SK-N-SH (cell line): ENCODE results near the gene HPCA. TPM values are rescaled to one million over a fixed set of nuclear protein-coding genes. Genes with fewer than 3 reads are reported as not detected.
A peak's percentile ranks its signal among the peaks of the same experiment; 100 is the strongest.

Source experiments
- CTCF ChIA-PET: fragments of 300-600, 350-600 bp; formaldehyde crosslinking; extraction: SDS; loops from one replicate; lab custom pipeline; 2021; lab: Yijun Ruan, JAX
- POLR2A ChIA-PET: fragments of 350-600 bp; sonication (Branson Sonifier 250); formaldehyde crosslinking; extraction: SDS; loops from one replicate; lab custom pipeline; 2020; ENCODE audit warnings: antibody characterized with exemption, inconsistent platforms; lab: Yijun Ruan, JAX
- DNase-seq: peaks from one replicate; pipeline ENCODE4 v3.0.0; 2012
- H2AFZ ChIP-seq: fragments of 200-600 bp; sonication (generic); 2 replicates; pipeline ENCODE4 v1.8.1; 2016; ENCODE audit warnings: antibody characterized with exemption, mild to moderate bottlenecking, low read depth
- H3F3A ChIP-seq: fragments of 200-600 bp; sonication (generic); replicated peaks from 2 replicates; pipeline ENCODE3; 2016; ENCODE audit warnings: antibody characterized with exemption, mild to moderate bottlenecking; ENCODE audit not compliant: insufficient read depth
- H3K27ac ChIP-seq, 2 experiments: fragments of 200-500 bp in 1 of 2; fragments of 200-600 bp in 1 of 2; sonication (Bioruptor generic) in 1 of 2; sonication (generic), shearing (Covaris generic) in 1 of 2; 2 replicates each; pipeline versions ENCODE4 v1.5.1 to v1.6.1; 2014 to 2016; ENCODE audit warnings: low read depth in 2 of 2, inconsistent platforms in 1 of 2, low read length in 1 of 2, mild to moderate bottlenecking in 1 of 2, mixed read lengths in 1 of 2
- H3K27me3 ChIP-seq: fragments of 200-600 bp; sonication (generic), shearing (Covaris generic); 2 replicates; pipeline ENCODE4 v1.6.1; 2016; ENCODE audit warnings: mixed run types; ENCODE audit not compliant: insufficient read depth
- H3K36me3 ChIP-seq, 2 experiments: fragments of 200-500 bp in 1 of 2; fragments of 200-600 bp in 1 of 2; sonication (Bioruptor generic) in 1 of 2; sonication (generic) in 1 of 2; replicated peaks in 1 of 2; 2 replicates each; pipeline versions ENCODE3 to v1.5.1; 2014 to 2016; ENCODE audit warnings: low read length in 1 of 2, mild to moderate bottlenecking in 1 of 2; ENCODE audit not compliant: insufficient read depth in 2 of 2, control insufficient read depth in 1 of 2
- H3K4me1 ChIP-seq, 2 experiments: fragments of 200-500 bp in 1 of 2; fragments of 200-600 bp in 1 of 2; sonication (Bioruptor generic) in 1 of 2; sonication (generic), shearing (Covaris generic) in 1 of 2; 2 replicates each; pipeline versions ENCODE4 v1.5.1 to v1.6.1; 2014 to 2016; ENCODE audit warnings: low read depth in 1 of 2, low read length in 1 of 2, mixed run types in 1 of 2; ENCODE audit not compliant: insufficient read depth in 2 of 2, control insufficient read depth in 1 of 2
- H3K4me2 ChIP-seq: fragments of 200-600 bp; sonication (generic), shearing (Covaris generic); 2 replicates; pipeline ENCODE4 v1.6.1; 2017; ENCODE audit warnings: mixed run types
- H3K4me3 ChIP-seq, 2 experiments: fragments of 200-500 bp in 1 of 2; fragments of 200-600 bp in 1 of 2; sonication (Bioruptor generic) in 1 of 2; sonication (generic), shearing (Covaris generic) in 1 of 2; 2 replicates each; pipeline versions ENCODE4 v1.5.1 to v1.8.1; 2014 to 2016; ENCODE audit warnings: low read depth in 2 of 2, inconsistent platforms in 1 of 2, low read length in 1 of 2, mild to moderate bottlenecking in 1 of 2, mixed read lengths in 1 of 2, moderate library complexity in 1 of 2
- H3K79me2 ChIP-seq: fragments of 200-600 bp; sonication (generic); 2 replicates; pipeline ENCODE4 v1.8.1; 2017; ENCODE audit warnings: mild to moderate bottlenecking; ENCODE audit not compliant: insufficient read depth
- H3K9ac ChIP-seq: fragments of 200-600 bp; sonication (generic); 2 replicates; pipeline ENCODE4 v1.6.1; 2017; ENCODE audit warnings: mixed run types
- H3K9me2 ChIP-seq: fragments of 200-600 bp; sonication (generic); 2 replicates; pipeline ENCODE4 v1.6.1; 2017; ENCODE audit warnings: mixed run types
- H3K9me3 ChIP-seq: fragments of 200-600 bp; sonication (generic); 2 replicates; pipeline ENCODE4 v1.6.1; 2017; ENCODE audit warnings: mixed run types, mild to moderate bottlenecking, moderate library complexity
- H4K20me1 ChIP-seq: fragments of 200-600 bp; sonication (generic); 2 replicates; pipeline ENCODE4 v1.6.1; 2017; ENCODE audit warnings: mild to moderate bottlenecking, mixed run types; ENCODE audit not compliant: insufficient read depth
- CHD2 ChIP-seq: fragments of 150-350 bp; IDR thresholded peaks from 2 replicates; pipeline ENCODE4 v1.6.1; 2018; ENCODE audit warnings: low read length; ENCODE audit not compliant: partially characterized antibody
- EP300 ChIP-seq, 2 experiments: IDR thresholded peaks; 2 replicates each; pipeline versions ENCODE4 v1.4.0 to v1.6.1; 2012; ENCODE audit warnings: borderline replicate concordance in 1 of 2, low read depth in 1 of 2, low read length in 1 of 2
- FOSL2 ChIP-seq: IDR thresholded peaks from 2 replicates; pipeline ENCODE4 v1.4.0; 2012; ENCODE audit warnings: low read depth, mild to moderate bottlenecking, moderate library complexity, borderline replicate concordance
- FOXJ3 ChIP-seq: sonication (generic); formaldehyde crosslinking; IDR thresholded peaks from 2 replicates; pipeline ENCODE4 v1.5.1; 2020; ENCODE audit warnings: mild to moderate bottlenecking, missing genetic modification reagents
- GABPA ChIP-seq: IDR thresholded peaks from 2 replicates; pipeline ENCODE4 v1.4.0; 2012; ENCODE audit warnings: low read depth, mild to moderate bottlenecking
- GATA2 ChIP-seq: sonication (generic); formaldehyde crosslinking; IDR thresholded peaks from 2 replicates; pipeline ENCODE4 v1.5.0; 2020; ENCODE audit warnings: mild to moderate bottlenecking, missing genetic modification reagents
- JUND ChIP-seq: IDR thresholded peaks from 2 replicates; pipeline ENCODE4 v1.4.0; 2012
- MEF2A ChIP-seq: IDR thresholded peaks from 2 replicates; pipeline ENCODE4 v1.4.0; 2012; ENCODE audit warnings: low read depth, borderline replicate concordance
- MXI1 ChIP-seq: IDR thresholded peaks from 2 replicates; pipeline ENCODE4 v1.6.1; 2012; ENCODE audit warnings: mild to moderate bottlenecking, low read depth, low read length, improper control_type of control experiment
- NFIC ChIP-seq: IDR thresholded peaks from 2 replicates; pipeline ENCODE4 v1.4.0; 2012; ENCODE audit warnings: borderline replicate concordance
- POLR2AphosphoS5 ChIP-seq: IDR thresholded peaks from 2 replicates; pipeline ENCODE4 v1.6.1; 2012; ENCODE audit warnings: low read depth, low read length
- RAD21 ChIP-seq: IDR thresholded peaks from 2 replicates; pipeline ENCODE4 v1.6.1; 2012; ENCODE audit warnings: mild to moderate bottlenecking, low read length
- RCOR1 ChIP-seq: fragments of 150-350 bp; IDR thresholded peaks from 2 replicates; pipeline ENCODE4 v1.6.1; 2017; ENCODE audit warnings: antibody characterized with exemption, low read length
- REST ChIP-seq: IDR thresholded peaks from 2 replicates; pipeline ENCODE4 v1.6.1; 2012; ENCODE audit warnings: mild to moderate bottlenecking, low read depth, low read length, moderate library complexity
- RXRA ChIP-seq: IDR thresholded peaks from 2 replicates; pipeline ENCODE4 v1.4.0; 2012; ENCODE audit warnings: low read depth, mild to moderate bottlenecking, borderline replicate concordance
- SIN3A ChIP-seq: IDR thresholded peaks from 2 replicates; pipeline ENCODE4 v1.6.1; 2012; ENCODE audit warnings: low read depth, mild to moderate bottlenecking, low read length, moderate library complexity, borderline replicate concordance
- SMC3 ChIP-seq: IDR thresholded peaks from 2 replicates; pipeline ENCODE4 v1.6.1; 2012; ENCODE audit warnings: low read depth, low read length, improper control_type of control experiment
- TCF12 ChIP-seq: IDR thresholded peaks from 2 replicates; pipeline ENCODE4 v1.4.0; 2012
- TEAD4 ChIP-seq: IDR thresholded peaks from 2 replicates; pipeline ENCODE4 v1.4.0; 2012; ENCODE audit warnings: mild to moderate bottlenecking, borderline replicate concordance; ENCODE audit not compliant: insufficient read depth
- YY1 ChIP-seq: IDR thresholded peaks from 2 replicates; pipeline ENCODE4 v1.4.0; 2012; ENCODE audit warnings: low read depth, mild to moderate bottlenecking
- WGBS: methylation state at CpG from one replicate; pipeline ENCODE4 v1.1.6; 2017; ENCODE audit warnings: low lambda C conversion rate; 5-methylcytosine and 5-hydroxymethylcytosine counted together
- polyA plus RNA-seq, 3 experiments: library from polyadenylated mRNA; depleted of rRNA; stranded (reverse); fragments of >200 nt; gene quantifications; 2 replicates each; pipeline ENCODE4 v1.2.3, GENCODE V29; 2012
- TF ChIP-seq, protein P1 (sequence below): IDR thresholded peaks from 2 replicates; pipeline ENCODE4; 2012
- TF ChIP-seq, protein P2 (sequence below): IDR thresholded peaks from 2 replicates; pipeline ENCODE4 v1.4.0; 2012; ENCODE audit warnings: low read depth
- TF ChIP-seq, protein P3 (sequence below): fragments of 150-350 bp; IDR thresholded peaks from 2 replicates; pipeline ENCODE4 v1.6.1; 2017; ENCODE audit warnings: antibody characterized with exemption, low read length, low read depth, borderline replicate concordance
- TF ChIP-seq, protein P4 (sequence below): fragments of 150-350 bp; IDR thresholded peaks from 2 replicates; pipeline ENCODE4 v1.6.1; 2016; ENCODE audit warnings: mild to moderate bottlenecking, low read depth, low read length

HPCA gene
- polyA plus RNA-seq, 1 of the 3 experiments (the other 2 are of a cell fraction), result not detected

- Histone ChIP-seq H3K27ac (peak overlapping the region; percentile 77 to 80), H3K36me3 (peaks cover 24 to 27% of the 10 kb centered on the region in 2 experiments), H3F3A (peaks cover 31% of the 10 kb centered on the region), H3K4me3 (no peak overlapping the region; a peak in 1 of 4 replicates), H3K9ac (no peak overlapping the region; the same call in 1 of the 2 replicates), H3K9me3 (no peaks in the 10 kb centered on the region), H3K9me2 (no peaks in the 10 kb centered on the region), H3K27me3 (no peaks in the 10 kb centered on the region), H3K79me2 (no peaks in the 10 kb centered on the region), H3K4me2 (peak overlapping the region; percentile 38; the same call in 1 of the 2 replicates), H2AFZ (no peak overlapping the region), H4K20me1 (peaks cover 6% of the 10 kb centered on the region; the same call in 1 of the 2 replicates), H3K4me1 (peaks cover 5 to 13% of the 10 kb centered on the region in 2 experiments)
- ChIA-PET CTCF (interaction anchor here (0.7 to 8.9 kb wide), 45 partner anchors 10 to 1942 kb away, joined by 3 to 120 read pairs (median 6); partner anchors contain the start of genes AZIN2 and HPCA), POLR2A (interaction anchor here (0.7 to 1.9 kb wide), 2 partner anchors 25 to 30 kb away, joined by 3 to 10 read pairs; partner anchors contain the start of gene RNF19B)
- WGBS, result 6% methylated on average over 3 of the region's 3 CpGs
- peak; percentile 89 for TF ChIP-seq TCF12
- TF ChIP-seq SMC3, result peak; percentile 29
- TF ChIP-seq CHD2, result peak; percentile 84
- TF ChIP-seq, protein P1, sequence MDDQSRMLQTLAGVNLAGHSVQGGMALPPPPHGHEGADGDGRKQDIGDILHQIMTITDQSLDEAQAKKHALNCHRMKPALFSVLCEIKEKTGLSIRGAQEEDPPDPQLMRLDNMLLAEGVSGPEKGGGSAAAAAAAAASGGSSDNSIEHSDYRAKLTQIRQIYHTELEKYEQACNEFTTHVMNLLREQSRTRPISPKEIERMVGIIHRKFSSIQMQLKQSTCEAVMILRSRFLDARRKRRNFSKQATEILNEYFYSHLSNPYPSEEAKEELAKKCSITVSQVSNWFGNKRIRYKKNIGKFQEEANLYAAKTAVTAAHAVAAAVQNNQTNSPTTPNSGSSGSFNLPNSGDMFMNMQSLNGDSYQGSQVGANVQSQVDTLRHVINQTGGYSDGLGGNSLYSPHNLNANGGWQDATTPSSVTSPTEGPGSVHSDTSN, result peak; percentile 58
- no peak for TF ChIP-seq MEF2A
- TF ChIP-seq, protein P2, sequence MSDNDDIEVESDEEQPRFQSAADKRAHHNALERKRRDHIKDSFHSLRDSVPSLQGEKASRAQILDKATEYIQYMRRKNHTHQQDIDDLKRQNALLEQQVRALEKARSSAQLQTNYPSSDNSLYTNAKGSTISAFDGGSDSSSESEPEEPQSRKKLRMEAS, result peak; percentile 75; the same call in 1 of the 2 replicates
- peak; percentile 99 for TF ChIP-seq RCOR1
- TF ChIP-seq GABPA, result 0 out of 2 replicates have a peak, but pooled peaks have one; percentile 15
- peak; percentile 41 for TF ChIP-seq RAD21
- TF ChIP-seq YY1, result no peak
- TF ChIP-seq SIN3A, result 0 out of 2 replicates have a peak, but pooled peaks have one; percentile 64
- peak; percentile 97 for TF ChIP-seq GATA2 (CRISPR knock-in tag)
- peak; percentile 37; the same call in 1 of the 2 replicates for TF ChIP-seq MXI1
- TF ChIP-seq, protein P3, sequence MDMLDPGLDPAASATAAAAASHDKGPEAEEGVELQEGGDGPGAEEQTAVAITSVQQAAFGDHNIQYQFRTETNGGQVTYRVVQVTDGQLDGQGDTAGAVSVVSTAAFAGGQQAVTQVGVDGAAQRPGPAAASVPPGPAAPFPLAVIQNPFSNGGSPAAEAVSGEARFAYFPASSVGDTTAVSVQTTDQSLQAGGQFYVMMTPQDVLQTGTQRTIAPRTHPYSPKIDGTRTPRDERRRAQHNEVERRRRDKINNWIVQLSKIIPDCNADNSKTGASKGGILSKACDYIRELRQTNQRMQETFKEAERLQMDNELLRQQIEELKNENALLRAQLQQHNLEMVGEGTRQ, result no peak
- peak; percentile 18; the same call in 1 of the 2 replicates for TF ChIP-seq TEAD4
- peak; percentile 36; the same call in 1 of the 2 replicates for TF ChIP-seq RXRA
- 0 out of 2 replicates have a peak, but pooled peaks have one; percentile 34 for TF ChIP-seq JUND
- peak; percentile 67; the same call in 1 of the 2 replicates for TF ChIP-seq POLR2AphosphoS5
- TF ChIP-seq EP300 (IDR thresholded peaks at IDR 0.05; ENCODE audit: borderline replicate concordance in 1 of 2, low read depth in 1 of 2, low read length in 1 of 2), result peak; percentile 53 to 88; a peak in 3 of 4 replicates
- TF ChIP-seq, protein P4, sequence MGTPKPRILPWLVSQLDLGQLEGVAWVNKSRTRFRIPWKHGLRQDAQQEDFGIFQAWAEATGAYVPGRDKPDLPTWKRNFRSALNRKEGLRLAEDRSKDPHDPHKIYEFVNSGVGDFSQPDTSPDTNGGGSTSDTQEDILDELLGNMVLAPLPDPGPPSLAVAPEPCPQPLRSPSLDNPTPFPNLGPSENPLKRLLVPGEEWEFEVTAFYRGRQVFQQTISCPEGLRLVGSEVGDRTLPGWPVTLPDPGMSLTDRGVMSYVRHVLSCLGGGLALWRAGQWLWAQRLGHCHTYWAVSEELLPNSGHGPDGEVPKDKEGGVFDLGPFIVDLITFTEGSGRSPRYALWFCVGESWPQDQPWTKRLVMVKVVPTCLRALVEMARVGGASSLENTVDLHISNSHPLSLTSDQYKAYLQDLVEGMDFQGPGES, result no peak
- TF ChIP-seq FOSL2, result peak; percentile 31; the same call in 1 of the 2 replicates
- TF ChIP-seq FOXJ3 (CRISPR knock-in tag), result no peak
- no peak for TF ChIP-seq REST
- peak; percentile 98 for TF ChIP-seq NFIC
- peak; percentile 79 for DNase-seq
Measured at GRCh38 chr1:32933742-32934322, 47.5 kb downstream of the HPCA start.
